ENCODE measurements around the gene CRACDL. TPM values are rescaled to one million over a fixed set of nuclear protein-coding genes. Genes with fewer than 3 reads are reported as not detected.
A peak's percentile ranks its signal among the peaks of the same experiment; 100 is the strongest.

CRACDL gene
- total and polyA plus RNA-seq, 2 of the 13 experiments (the other 11 are each of a cell fraction or from before 2014, with no cell fraction given) = 0.15 to 0.26 TPM

GRCh38 chr2:98795891-98796676 is 139.9 kb downstream of the CRACDL start (continued):
- TF ChIP-seq, protein P1, sequence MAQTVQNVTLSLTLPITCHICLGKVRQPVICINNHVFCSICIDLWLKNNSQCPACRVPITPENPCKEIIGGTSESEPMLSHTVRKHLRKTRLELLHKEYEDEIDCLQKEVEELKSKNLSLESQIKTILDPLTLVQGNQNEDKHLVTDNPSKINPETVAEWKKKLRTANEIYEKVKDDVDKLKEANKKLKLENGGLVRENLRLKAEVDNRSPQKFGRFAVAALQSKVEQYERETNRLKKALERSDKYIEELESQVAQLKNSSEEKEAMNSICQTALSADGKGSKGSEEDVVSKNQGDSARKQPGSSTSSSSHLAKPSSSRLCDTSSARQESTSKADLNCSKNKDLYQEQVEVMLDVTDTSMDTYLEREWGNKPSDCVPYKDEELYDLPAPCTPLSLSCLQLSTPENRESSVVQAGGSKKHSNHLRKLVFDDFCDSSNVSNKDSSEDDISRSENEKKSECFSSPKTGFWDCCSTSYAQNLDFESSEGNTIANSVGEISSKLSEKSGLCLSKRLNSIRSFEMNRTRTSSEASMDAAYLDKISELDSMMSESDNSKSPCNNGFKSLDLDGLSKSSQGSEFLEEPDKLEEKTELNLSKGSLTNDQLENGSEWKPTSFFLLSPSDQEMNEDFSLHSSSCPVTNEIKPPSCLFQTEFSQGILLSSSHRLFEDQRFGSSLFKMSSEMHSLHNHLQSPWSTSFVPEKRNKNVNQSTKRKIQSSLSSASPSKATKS (CRISPR knock-in tag; IDR thresholded peaks at IDR 0.05) = peak; percentile 94; the same call in 1 of the 2 replicates
- peak; percentile 95 for TF ChIP-seq ZNF343 (CRISPR knock-in tag; IDR thresholded peaks at IDR 0.05)
- TF ChIP-seq RARA (CRISPR knock-in tag; IDR thresholded peaks at IDR 0.05) = peak; percentile 92
- TF ChIP-seq SCMH1 (CRISPR knock-in tag; IDR thresholded peaks at IDR 0.05; ENCODE audit: borderline replicate concordance) = no peak
- TF ChIP-seq SMAD9 (CRISPR knock-in tag; IDR thresholded peaks at IDR 0.05) = no peak
- TF ChIP-seq ZNF773 (CRISPR knock-in tag; IDR thresholded peaks at IDR 0.05; ENCODE audit: borderline replicate concordance) = no peak
- peak; percentile 69; the same call in 1 of the 2 replicates for TF ChIP-seq ZSCAN25 (CRISPR knock-in tag; IDR thresholded peaks at IDR 0.05)
- TF ChIP-seq, protein P2, sequence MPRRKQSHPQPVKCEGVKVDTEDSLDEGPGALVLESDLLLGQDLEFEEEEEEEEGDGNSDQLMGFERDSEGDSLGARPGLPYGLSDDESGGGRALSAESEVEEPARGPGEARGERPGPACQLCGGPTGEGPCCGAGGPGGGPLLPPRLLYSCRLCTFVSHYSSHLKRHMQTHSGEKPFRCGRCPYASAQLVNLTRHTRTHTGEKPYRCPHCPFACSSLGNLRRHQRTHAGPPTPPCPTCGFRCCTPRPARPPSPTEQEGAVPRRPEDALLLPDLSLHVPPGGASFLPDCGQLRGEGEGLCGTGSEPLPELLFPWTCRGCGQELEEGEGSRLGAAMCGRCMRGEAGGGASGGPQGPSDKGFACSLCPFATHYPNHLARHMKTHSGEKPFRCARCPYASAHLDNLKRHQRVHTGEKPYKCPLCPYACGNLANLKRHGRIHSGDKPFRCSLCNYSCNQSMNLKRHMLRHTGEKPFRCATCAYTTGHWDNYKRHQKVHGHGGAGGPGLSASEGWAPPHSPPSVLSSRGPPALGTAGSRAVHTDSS (CRISPR knock-in tag; conservative IDR thresholded peaks at IDR 0.05) = no peak
- TF ChIP-seq, protein P3, sequence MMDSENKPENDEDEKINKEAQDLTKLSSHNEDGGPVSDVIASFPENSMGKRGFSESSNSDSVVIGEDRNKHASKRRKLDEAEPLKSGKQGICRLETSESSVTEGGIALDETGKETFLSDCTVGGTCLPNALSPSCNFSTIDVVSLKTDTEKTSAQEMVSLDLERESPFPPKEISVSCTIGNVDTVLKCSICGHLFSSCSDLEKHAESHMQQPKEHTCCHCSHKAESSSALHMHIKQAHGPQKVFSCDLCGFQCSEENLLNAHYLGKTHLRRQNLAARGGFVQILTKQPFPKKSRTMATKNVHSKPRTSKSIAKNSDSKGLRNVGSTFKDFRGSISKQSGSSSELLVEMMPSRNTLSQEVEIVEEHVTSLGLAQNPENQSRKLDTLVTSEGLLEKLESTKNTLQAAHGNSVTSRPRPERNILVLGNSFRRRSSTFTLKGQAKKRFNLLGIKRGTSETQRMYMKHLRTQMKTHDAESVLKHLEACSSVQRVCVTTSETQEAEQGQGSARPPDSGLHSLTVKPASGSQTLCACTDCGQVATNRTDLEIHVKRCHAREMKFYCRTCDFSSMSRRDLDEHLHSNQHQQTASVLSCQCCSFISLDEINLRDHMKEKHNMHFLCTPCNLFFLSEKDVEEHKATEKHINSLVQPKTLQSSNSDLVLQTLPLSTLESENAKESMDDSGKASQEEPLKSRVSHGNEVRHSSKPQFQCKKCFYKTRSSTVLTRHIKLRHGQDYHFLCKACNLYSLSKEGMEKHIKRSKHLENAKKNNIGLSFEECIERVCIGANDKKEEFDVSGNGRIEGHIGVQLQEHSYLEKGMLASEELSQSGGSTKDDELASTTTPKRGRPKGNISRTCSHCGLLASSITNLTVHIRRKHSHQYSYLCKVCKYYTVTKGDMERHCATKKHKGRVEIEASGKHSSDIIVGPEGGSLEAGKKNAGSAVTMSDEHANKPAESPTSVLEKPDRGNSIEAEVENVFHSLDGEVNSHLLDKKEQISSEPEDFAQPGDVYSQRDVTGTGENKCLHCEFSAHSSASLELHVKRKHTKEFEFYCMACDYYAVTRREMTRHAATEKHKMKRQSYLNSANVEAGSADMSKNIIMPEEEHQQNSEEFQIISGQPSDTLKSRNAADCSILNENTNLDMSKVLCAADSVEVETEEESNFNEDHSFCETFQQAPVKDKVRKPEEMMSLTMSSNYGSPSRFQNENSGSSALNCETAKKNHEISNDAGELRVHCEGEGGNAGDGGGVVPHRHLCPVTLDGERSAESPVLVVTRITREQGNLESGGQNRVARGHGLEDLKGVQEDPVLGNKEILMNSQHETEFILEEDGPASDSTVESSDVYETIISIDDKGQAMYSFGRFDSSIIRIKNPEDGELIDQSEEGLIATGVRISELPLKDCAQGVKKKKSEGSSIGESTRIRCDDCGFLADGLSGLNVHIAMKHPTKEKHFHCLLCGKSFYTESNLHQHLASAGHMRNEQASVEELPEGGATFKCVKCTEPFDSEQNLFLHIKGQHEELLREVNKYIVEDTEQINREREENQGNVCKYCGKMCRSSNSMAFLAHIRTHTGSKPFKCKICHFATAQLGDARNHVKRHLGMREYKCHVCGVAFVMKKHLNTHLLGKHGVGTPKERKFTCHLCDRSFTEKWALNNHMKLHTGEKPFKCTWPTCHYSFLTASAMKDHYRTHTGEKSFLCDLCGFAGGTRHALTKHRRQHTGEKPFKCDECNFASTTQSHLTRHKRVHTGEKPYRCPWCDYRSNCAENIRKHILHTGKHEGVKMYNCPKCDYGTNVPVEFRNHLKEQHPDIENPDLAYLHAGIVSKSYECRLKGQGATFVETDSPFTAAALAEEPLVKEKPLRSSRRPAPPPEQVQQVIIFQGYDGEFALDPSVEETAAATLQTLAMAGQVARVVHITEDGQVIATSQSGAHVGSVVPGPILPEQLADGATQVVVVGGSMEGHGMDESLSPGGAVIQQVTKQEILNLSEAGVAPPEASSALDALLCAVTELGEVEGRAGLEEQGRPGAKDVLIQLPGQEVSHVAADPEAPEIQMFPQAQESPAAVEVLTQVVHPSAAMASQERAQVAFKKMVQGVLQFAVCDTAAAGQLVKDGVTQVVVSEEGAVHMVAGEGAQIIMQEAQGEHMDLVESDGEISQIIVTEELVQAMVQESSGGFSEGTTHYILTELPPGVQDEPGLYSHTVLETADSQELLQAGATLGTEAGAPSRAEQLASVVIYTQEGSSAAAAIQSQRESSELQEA (CRISPR knock-in tag; IDR thresholded peaks at IDR 0.05; ENCODE audit: not compliant biosample characterization) = peak; percentile 48
- TF ChIP-seq ZNF512 (CRISPR knock-in tag; IDR thresholded peaks at IDR 0.05) = no peak
- peak; percentile 64 for TF ChIP-seq ZNF644 (CRISPR knock-in tag; IDR thresholded peaks at IDR 0.05; ENCODE audit: low read depth)
- 0 out of 2 replicates have a peak, but pooled peaks have one; percentile 43 for TF ChIP-seq ZNF629 (CRISPR knock-in tag; conservative IDR thresholded peaks at IDR 0.05)
- TF ChIP-seq SRSF1 (optimal IDR thresholded peaks at IDR 0.05; ENCODE audit: low read depth, low read length) = no peak
